ENCODE data around the gene DLG2. TPM values are rescaled to one million over a fixed set of nuclear protein-coding genes. Genes with fewer than 3 reads are reported as not detected.
"Not testable (repeated sequence)": the region's sequence is repeated elsewhere in the genome, so short reads cannot be mapped to it uniquely, and the experiment has no call there.

Gene DLG2
- total RNA-seq, 4 donors from 2014 or later, result 11.0 to 34.2 (median 19.8) TPM

DNA sequence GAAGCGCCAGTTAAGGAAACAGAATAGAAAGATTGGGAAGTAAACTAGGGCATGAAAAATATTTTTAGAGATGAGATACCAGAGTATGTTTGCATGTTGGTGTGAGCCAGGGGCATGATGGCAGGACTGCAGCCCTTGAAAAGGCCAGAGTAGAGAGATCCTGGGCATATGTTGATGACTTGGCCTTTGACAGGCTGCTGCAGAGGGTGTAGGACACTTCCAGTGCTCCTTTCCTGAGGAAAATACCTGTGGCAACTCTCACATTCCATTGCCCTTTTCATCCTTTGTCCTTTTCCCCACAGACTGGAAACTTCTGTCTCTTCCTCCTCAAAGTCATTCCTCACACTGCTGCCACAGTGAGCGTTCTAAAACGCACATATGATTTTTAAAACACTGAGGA is 2190.3 kb downstream of the DLG2 start:
- Histone ChIP-seq H3K27me3 (no peaks in the 10 kb centered on the region), H3K27ac (no peak overlapping the region), H3K4me1 (no peaks in the 10 kb centered on the region), H3K9me3 (no peaks in the 10 kb centered on the region), H3K36me3 (no peaks in the 10 kb centered on the region), H3K4me3 (no peak overlapping the region)
- WGBS, 2 donors (ENCODE audit: low coverage in 1 of 2), result 75 to 84% methylated on average over 2 to 3 of the region's 3 CpGs
- no peak for ATAC-seq
- TF ChIP-seq POLR2A (IDR thresholded peaks at IDR 0.05) (no peak), EP300 (IDR thresholded peaks at IDR 0.05) (no peak), POLR2AphosphoS5 (IDR thresholded peaks at IDR 0.05) (no peak), CTCF (IDR thresholded peaks at IDR 0.05) (no peak)

DNA sequence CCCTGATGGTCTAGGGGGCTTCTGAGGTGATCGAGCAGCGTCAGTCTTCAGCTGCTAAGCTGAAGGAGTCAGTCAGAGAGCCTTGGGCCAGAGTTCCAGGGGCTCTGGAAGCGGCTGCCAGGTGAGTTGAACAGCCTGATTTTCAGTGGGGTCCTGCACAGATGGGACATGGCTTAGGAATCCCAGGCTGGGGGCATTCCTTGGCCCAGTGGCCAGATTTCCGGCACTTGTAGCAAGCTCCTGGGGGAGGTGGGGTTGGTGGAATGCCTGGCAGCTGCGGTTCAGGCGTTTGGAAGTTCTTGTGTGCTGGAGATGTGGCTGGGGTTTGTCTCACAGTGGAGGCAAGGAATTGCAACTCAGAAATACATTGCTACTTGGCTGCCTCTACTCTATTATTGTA is 2192.3 kb downstream of the DLG2 start:
- 79 to 89% methylated on average over 3 to 5 of the region's 6 CpGs for WGBS, 2 donors (ENCODE audit: low coverage in 1 of 2)
- H3K27ac ChIP-seq, H3K36me3 ChIP-seq, H3K9me3 ChIP-seq, H3K4me1 ChIP-seq, ATAC-seq, H3K27me3 ChIP-seq, H3K4me3 ChIP-seq: not testable (repeated sequence)

- no peak overlapping the region for H3K27ac ChIP-seq
- peaks cover 0 to 6% (median 0%) of the 10 kb centered on the region in 3 donors for H3K9me3 ChIP-seq
- H3K4me3 ChIP-seq, result no peak overlapping the region
- no peak for ATAC-seq
- no peaks in the 10 kb centered on the region for H3K27me3 ChIP-seq
- WGBS, 2 donors (ENCODE audit: low coverage in 1 of 2), result 52 to 75% methylated on average over 2 of the region's 2 CpGs
- TF ChIP-seq POLR2AphosphoS5 (IDR thresholded peaks at IDR 0.05) (no peak), EP300 (IDR thresholded peaks at IDR 0.05) (no peak), POLR2A (IDR thresholded peaks at IDR 0.05) (no peak), CTCF (IDR thresholded peaks at IDR 0.05) (no peak)
- H3K4me1 ChIP-seq, result no peaks in the 10 kb centered on the region
- H3K36me3 ChIP-seq, result no peaks in the 10 kb centered on the region
Measured at GRCh38 chr11:83427943-83428342, 2199.2 kb downstream of the DLG2 start.

GRCh38 chr11:83427501-83427900 is 2199.6 kb downstream of the DLG2 start:
- ATAC-seq, result no peak
- Histone ChIP-seq H3K36me3 (no peaks in the 10 kb centered on the region), H3K4me1 (no peaks in the 10 kb centered on the region), H3K27me3 (no peaks in the 10 kb centered on the region), H3K27ac (no peak overlapping the region), H3K9me3 (peaks cover 0 to 11% (median 0%) of the 10 kb centered on the region in 3 donors), H3K4me3 (no peak overlapping the region)
- WGBS, 2 donors (ENCODE audit: low coverage in 1 of 2), result 0 to 30% methylated on average over 1 to 2 of the region's 2 CpGs
- TF ChIP-seq POLR2A (IDR thresholded peaks at IDR 0.05) (no peak), EP300 (IDR thresholded peaks at IDR 0.05) (no peak), CTCF (IDR thresholded peaks at IDR 0.05) (no peak), POLR2AphosphoS5 (IDR thresholded peaks at IDR 0.05) (no peak)

- no peak for ATAC-seq
- no peak overlapping the region for H3K4me3 ChIP-seq
- no peak for TF ChIP-seq EP300 (IDR thresholded peaks at IDR 0.05)
- TF ChIP-seq CTCF (IDR thresholded peaks at IDR 0.05), result no peak
- TF ChIP-seq POLR2AphosphoS5 (IDR thresholded peaks at IDR 0.05), result no peak
- no peak for TF ChIP-seq POLR2A (IDR thresholded peaks at IDR 0.05)
Measured at GRCh38 chr11:83425137-83425466, 2202.0 kb downstream of the DLG2 start.

More at GRCh38 chr11:83425137-83425466, 2202.0 kb downstream of the DLG2 start:
- H3K36me3 ChIP-seq, result no peaks in the 10 kb centered on the region
- H3K9me3 ChIP-seq, result peaks cover 0 to 25% (median 0%) of the 10 kb centered on the region in 3 donors
- no peaks in the 10 kb centered on the region for H3K4me1 ChIP-seq
- H3K27me3 ChIP-seq, result no peaks in the 10 kb centered on the region
- no peak overlapping the region for H3K27ac ChIP-seq
